ENCODE results near the gene PTPN23.

GRCh38 chr3:47337656-47338055, 43.2 kb upstream of the PTPN23 start:
- TF ChIP-seq CTCF (IDR thresholded peaks at IDR 0.05; ENCODE audit: low read length) (no peak), EZH2phosphoT487 (IDR thresholded peaks at IDR 0.05; ENCODE audit: low read length) (no peak), EZH2 (optimal IDR thresholded peaks at IDR 0.05; ENCODE audit: low read depth, low read length) (no peak)
